Fibroblast of skin of left quadriceps (primary cell): Measurements from ENCODE around the gene KCNJ12.
"Not testable (repeated sequence)": the region's sequence is repeated elsewhere in the genome, so short reads cannot be mapped to it uniquely, and the experiment has no call there.

Experiments
- DNase-seq, 2 experiments: peaks; one replicate each; pipeline ENCODE4 v3.0.0-alpha.2; 2013; ENCODE audit warnings: low read depth in 2 of 2

The KCNJ12 gene

DNA sequence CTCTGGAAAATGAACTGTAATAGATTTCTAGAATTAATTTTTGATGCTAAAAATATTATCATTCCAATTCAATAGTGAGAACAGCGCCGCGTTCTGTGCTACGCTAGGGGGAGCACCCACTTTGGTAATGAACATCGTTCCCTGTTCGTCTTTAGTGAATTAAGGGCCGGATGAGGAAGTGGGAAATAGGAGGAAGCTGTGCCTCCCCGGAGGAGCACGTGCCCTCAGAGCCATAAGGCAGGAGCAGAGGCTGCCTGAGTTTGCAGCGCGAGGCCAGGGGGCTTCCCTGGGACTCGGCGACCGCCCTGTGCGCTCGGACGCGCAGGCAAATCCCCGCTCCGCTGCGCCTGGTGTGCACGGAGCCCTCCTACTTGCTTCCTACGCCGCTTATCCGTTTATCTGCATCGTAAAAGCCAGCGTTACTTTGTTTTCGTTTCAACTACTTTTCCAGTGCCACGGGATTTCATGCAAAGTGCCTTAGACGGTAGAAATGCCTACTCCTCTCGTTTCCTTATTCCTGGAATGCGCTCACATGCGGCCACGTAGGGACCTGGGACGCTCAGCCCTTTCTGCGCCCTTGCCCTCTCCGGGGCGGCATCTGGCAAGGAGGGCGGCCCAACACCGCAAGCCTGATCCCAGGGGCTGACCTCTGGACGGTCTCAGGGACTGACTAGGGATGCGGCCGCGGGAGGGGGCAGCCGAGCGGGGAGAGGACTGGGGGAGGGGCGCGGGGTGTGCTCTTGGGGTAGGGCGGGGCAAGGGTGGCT is 76.4 kb downstream of the KCNJ12 start:
- DNase-seq = peak; percentile 53 to 58

DNA sequence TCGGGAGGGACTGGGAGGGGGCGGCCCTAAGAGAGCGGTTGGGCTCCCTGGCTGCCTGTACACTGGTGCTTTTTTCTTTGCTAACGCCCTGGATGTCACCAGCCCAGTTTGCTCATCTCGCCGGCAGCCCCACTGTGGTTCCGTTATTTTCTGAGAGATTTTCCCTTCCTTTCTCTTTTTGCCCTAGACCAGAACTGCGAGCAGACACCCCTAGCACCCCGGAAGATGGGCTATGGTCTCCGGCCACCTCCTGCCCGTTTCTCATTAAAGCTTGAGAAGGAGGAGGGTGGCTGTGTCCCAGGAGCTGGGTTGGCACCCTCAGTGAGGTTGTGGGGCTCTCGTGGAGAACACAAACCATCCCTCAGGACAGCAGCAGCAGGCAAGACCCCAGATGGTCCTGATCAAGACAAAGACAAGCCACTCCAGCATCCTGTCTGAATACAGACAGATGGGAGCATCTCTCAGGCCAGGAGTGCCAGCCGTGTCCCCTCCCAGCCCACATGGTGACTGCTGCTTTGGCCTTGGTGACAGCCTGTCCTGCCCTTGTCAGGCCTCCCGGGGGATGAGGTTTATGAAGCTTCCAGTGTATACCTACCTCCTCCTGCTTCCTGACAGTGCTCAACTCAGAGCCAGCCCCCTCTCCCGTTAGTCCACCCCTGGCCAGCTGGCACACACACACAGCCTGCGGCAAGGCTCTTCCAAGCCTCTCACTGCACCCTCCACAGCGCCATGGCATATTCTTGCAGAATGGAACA is 77.2 kb downstream of the KCNJ12 start:
- no peak for DNase-seq

DNA sequence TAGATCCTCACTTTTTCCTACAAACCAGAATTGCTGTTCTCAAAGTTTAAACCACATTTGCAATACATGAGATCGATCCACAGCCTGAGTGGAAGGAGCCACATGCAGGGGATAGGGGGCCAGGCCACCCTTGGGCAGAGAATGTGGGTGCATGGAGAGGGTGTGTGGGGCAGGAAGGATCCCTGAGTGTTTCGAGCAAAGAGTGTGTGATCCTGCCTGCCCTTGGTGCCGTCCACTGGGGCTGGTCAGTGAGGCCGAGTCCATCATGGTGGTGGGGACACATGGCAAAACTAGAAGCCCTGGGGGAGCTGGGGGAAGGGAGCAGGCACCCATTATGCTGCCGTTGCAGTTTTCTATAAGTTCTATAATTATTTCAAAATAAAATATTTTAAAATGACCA is 77.8 kb downstream of the KCNJ12 start:
- DNase-seq = not testable (repeated sequence)

DNA sequence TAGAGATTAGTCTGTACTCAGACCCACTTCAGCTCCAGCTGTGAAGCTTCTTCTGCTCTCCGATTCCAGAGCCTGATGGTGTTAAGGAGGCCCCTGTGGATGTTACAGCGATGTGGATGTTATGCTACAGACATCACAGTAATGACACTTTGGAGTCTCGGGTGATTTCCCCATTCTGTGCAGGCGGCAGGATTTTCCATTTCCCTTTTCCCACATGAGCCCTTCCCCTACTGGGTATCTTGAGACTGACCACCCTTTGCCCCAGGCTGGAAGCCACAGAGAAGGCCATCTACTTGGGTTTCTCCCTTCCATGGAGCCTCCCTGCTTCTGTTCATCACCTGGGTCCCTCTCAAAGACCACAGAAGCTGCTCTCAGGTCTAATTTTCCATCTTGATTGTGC is 78.3 kb downstream of the KCNJ12 start:
- DNase-seq = no peak

DNA sequence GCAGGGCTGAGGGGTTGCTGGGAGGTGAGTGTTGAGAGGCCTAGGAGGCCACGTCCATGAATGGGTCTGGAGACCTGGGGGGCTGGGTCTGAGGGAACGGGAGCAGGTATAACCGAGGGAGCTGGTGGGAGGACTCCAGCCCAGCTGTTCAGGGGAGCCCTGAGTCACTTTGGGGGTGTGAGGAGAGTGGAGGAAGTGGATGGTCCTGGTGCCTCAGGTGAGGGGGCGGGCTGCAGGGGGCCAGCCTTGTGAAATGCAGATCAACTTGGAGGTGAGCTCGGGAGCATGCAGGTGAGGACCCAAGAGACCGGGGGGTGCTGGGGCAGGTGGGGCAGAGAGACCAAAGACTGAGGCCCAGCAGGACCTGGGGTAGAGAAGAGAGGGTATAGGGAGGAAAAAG is 79.6 kb downstream of the KCNJ12 start:
- no peak for DNase-seq

DNA sequence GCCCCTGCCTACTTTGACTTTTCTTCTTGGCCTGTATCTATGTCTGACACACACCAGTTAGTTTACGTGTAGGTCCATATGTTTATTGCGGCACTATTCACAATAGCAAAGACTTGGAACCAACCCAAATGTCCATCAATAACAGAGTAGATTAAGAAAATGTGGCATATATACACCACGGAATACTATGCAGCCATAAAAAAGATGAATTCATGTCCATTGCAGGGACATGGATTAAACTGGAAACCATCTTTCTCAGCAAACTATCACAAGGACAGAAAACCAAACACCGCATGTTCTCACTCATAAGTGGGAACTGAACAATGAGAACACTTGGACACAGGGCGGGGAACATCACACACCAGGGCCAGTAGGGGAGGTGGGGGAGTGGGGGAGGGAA is 80.3 kb downstream of the KCNJ12 start:
- DNase-seq = not testable (repeated sequence)

DNA sequence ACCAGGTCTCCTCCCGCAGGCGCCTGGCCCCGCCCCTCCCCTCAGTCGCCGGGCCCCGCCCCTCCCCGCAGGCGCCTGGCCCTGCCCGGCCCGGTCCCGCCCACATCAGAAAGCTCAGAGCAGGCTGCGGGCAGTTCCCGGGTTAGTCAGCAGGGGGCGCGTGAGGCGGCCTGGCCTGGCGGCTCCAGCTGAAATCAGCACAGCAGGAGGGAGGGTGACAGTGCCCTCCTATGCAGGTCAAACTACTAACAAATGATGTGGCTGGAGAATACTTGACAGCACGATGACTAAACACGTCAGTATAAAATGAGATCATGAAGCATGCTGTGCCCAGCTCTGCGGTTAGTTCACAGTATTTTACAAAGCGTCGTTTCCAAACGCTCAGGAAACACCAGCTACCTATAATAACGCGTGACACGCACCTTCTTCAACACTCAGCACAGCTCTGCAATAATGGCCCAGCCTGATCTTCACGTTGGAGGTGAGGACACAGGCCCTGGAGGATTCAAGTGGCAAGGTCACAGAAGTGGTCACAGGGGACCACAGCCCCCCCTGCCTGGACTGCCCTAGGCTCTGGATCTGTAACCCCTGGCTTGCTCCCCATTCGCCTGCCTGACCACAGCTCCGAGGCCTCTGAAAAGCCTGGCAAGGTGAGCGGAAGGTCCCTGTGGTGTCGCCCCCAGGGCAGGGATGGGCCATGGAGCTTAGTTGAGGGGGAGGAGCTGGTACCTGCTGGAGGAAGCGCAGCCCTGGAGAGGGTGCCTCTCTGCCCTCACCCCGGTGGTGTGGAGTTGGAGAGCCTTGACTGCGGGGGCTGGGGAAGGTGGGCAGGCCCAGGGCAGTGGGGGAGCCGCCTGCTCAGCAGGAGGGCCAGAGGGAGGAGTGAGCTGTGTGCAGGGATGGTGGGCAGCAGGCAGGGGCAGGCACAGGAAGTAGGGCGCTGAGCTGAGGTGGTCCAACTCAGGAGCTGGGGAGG is 81.2 kb downstream of the KCNJ12 start:
- DNase-seq = peak; percentile 53 to 54

DNA sequence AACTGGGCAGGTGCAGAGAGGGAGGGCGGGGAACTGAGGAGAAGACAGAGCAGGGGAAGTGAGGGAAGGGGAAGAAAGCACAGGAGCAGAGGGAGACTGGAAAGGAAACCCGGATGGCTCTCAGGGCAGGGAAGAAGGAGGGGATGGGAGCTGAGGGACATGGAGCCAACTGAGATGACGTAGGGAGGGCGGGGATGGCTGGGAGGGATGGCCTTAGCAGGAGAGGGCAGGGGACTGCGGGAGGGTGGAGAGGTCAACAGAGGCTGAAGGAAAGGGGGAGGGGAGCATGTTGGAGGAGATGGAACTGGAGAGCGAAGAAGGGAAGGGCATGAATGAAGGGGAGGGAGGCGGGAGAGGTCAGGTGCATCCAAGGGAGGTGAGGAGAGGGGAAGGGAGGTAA is 81.9 kb downstream of the KCNJ12 start:
- DNase-seq = no peak

DNA sequence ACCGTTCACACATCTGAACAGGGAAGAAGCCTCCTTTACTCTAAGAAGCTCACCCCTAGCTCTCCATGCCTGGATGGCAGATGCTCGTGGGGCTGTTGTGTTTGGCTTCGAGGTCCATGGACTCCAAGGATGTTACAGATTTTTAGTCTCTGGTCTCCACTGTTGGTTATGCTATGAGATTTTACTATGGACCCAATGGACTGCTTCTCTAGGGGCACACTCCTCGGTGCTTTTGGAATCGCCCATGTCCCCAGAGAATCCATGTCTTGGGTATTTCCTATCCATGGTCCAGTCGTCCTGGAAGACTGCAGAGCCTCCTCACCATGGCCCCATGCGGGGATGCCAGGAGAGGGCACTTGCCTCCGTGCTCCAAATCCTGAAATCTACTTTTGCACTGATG is 83.4 kb downstream of the KCNJ12 start:
- DNase-seq = no peak

DNA sequence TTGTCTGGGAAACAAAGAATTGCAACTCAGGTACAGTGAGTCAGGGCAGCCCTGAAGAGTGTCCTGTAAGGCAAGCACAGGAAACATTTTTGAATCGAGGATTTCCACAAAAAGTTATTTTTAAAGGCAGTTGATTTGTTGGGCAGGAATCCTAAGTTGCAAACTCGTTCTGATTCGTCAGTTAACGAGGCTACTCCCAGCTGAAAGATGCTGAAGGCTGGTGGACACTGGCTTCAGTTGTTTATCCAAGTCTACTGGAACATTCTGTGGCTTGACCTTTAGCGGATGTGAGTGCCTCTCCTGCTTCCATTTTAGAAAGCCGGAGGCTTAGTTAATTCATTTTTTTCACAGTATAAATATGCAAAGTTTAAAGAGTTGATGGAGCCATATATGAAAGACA is 84.2 kb downstream of the KCNJ12 start:
- DNase-seq = no peak

DNA sequence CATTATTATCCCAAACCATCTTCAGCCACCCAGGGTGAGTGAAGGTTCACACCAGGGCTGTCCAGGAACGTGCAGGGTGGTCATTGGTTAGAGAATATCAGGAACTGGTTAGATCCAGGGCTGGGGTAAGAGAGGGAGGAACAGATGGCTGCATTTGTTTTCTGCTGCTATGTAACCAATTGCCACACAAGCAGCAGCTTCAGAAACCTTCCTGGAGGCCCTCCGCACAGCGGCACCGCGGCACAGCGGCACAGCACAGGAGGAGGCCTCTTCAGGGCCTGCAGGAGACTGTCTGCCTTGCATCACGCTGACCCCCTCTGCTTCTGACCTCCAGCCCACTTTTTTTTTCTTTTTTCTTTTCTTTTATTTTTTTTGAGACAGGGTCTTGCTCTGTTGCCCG is 86.1 kb downstream of the KCNJ12 start:
- no peak for DNase-seq

DNA sequence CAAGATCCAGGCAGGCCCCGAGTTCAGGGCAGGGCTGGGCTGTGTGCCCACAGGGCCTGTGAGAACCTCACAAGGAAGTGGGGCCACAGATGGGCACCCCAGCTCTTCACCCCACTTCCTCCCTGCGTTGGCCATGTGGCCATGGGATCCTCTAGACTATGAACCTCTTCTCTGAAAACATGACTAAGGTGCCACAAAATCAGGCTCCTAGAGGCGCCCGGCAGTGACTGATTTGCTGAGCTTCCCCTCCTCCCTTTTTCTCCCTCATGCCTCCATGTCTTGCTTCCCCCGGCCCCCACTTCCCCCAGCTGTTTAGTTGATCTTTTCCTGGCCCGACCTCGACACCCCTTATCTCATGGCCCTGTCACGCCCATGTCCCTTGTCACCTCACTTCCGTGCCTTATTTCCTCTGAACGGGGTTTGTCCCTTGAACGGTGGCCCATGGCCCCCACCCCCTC is 87.1 kb downstream of the KCNJ12 start:
- DNase-seq = no peak

DNA sequence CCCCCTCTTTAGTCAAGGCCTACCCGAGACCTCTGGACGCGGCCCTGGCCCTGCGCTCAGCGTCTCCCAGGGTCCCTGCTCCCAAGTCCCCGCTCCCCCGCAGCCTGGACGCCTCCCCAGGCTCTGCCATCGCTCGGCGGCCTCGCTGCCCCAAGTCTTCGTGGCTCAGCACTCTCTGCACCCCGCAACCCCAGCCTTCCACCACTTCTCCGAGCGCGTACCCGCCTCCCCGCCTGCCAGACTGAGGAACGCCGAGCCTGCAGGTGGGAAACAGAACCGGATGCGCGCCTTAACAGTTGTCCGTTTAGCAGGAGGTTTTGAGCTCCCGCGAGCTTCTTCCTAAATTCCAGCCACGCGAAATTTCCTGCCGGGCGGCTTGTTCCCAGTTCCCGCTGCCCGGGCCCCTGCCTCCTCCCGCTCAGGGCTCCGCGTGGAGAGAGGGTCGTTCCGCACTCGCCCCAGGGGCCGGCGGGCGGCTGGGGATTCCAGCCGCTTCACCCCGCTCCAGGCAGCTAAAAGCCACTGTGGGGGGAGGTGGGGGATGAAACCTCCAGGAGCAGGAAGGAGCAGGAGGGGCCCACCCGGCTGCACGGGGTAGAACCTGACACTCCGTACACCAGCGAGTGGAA is 87.7 kb downstream of the KCNJ12 start:
- DNase-seq = no peak

DNA sequence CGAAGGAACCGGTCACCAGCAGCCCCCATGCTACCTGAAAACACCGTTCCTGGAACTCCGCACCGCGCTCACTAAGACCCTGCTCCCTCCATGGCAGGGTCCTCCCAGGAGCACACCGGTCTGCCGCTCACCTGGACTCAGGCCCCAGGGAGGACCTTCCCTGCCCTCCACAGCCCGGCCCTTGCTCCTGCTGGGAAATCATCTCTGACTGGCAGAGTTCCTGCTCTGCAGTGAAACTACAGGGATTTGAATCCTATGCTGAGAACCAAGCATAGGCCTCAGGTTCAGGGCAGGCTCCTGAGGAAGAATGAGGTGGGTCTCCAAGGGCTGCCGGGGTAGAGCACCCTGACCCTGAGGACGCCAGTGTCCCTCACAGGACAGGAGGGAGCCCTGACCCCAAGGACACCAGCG is 88.5 kb downstream of the KCNJ12 start:
- DNase-seq = no peak

DNA sequence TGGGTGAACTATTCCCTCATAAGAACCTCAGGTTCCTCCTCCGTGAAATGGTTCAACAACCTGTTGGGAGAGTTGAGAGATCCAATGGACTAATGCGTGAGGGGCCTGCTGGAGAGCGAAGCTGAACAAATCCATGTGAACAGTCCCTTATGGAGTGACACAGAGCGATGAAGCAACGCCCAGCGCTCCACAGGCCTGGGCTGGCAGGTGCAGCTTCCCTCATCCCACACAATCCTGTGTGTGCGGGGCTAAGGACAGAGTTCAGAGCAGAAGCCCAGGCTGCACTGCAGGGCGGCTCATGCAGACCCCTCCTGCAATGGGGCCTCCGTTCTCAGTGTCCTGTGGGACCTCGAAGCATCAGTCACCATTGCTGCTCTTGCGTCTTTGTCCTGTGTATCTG is 90.4 kb downstream of the KCNJ12 start:
- no peak for DNase-seq

DNA sequence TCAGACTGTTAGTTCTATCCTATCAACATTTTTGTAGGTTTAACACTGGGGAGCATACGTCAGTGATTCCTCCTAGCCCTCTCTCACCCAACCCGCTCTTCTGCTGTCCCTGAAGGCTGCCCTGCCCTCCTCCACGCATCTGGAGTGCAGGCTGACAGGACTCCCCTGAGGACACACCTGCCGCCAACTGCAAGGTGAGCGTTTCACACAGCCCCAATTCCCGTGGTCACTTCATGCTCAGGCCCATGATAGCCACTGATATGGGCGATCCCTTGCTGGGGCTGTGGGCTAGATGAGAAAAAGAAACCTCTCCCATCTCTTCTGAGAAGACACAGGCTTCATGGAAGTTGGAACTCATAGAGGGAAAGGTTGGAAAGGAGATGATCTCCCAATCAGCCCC is 91.0 kb downstream of the KCNJ12 start:
- DNase-seq = no peak

DNA sequence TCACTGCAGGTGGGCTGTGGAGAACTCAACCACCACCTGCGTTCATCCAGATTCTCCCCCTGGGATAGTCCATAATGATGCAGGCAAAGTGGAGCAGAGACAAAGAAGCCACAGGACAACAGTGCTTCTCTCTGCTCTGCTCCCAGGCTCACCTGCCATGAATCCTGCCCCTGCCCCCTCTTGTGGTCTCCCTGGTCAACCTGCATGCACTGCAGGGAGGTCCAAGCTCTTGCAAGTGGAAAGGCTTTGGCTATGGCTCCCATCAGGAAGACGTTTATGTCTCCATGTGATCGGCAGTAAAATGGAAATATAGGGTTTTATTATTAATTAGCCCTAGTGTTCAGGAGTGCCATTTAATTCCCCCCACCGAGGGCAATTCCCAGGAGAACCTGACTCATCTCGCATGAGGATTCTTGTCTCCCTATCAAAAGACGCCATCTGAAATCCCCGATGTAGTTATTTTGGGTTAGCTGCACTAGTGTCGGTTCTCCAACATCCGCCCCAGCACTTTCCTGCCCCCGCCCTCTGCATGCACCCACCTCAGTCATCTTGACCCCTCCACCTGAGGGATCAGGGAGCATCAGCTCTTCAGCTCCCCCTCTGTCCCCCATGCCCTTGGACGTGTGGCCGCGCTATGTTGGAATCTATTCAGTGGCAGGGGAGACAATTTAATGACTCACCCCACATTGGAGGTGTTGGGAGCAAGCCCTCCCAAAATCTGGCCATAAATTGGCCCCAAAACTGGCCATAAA is 91.8 kb downstream of the KCNJ12 start:
- no peak for DNase-seq
